Breast epithelium (tissue), 3 donors: Measurements from ENCODE around the gene M1AP.

Source experiments
- POLR2A ChIP-seq: fragments of 450-650 bp; IDR thresholded peaks from one replicate; pipeline ENCODE4 v1.6.1; 2016; ENCODE audit warnings: antibody characterized with exemption, mild to moderate bottlenecking, moderate library complexity
- POLR2AphosphoS5 ChIP-seq, 3 donors: sonication (generic); formaldehyde crosslinking; IDR thresholded peaks; one replicate each; pipeline ENCODE4 v1.6.1; 2017; ENCODE audit warnings: antibody characterized with exemption in 3 of 3
- TF ChIP-seq, protein P1 (sequence below), 3 donors: fragments of 450-650 bp; IDR thresholded peaks; one replicate each; pipeline ENCODE4 v1.5.1; 2016 to 2017; ENCODE audit warnings: antibody characterized with exemption in 3 of 3, mild to moderate bottlenecking in 3 of 3, moderate library complexity in 3 of 3

- TF ChIP-seq, protein P1, sequence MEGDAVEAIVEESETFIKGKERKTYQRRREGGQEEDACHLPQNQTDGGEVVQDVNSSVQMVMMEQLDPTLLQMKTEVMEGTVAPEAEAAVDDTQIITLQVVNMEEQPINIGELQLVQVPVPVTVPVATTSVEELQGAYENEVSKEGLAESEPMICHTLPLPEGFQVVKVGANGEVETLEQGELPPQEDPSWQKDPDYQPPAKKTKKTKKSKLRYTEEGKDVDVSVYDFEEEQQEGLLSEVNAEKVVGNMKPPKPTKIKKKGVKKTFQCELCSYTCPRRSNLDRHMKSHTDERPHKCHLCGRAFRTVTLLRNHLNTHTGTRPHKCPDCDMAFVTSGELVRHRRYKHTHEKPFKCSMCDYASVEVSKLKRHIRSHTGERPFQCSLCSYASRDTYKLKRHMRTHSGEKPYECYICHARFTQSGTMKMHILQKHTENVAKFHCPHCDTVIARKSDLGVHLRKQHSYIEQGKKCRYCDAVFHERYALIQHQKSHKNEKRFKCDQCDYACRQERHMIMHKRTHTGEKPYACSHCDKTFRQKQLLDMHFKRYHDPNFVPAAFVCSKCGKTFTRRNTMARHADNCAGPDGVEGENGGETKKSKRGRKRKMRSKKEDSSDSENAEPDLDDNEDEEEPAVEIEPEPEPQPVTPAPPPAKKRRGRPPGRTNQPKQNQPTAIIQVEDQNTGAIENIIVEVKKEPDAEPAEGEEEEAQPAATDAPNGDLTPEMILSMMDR (IDR thresholded peaks at IDR 0.05): no peak
- no peak for TF ChIP-seq POLR2A
- no peak for TF ChIP-seq POLR2AphosphoS5 (IDR thresholded peaks at IDR 0.05)
Observed at GRCh38 chr2:74646834-74647482, 1.2 kb downstream of the M1AP start.
